ENCODE data around the gene DOK4.

DNA sequence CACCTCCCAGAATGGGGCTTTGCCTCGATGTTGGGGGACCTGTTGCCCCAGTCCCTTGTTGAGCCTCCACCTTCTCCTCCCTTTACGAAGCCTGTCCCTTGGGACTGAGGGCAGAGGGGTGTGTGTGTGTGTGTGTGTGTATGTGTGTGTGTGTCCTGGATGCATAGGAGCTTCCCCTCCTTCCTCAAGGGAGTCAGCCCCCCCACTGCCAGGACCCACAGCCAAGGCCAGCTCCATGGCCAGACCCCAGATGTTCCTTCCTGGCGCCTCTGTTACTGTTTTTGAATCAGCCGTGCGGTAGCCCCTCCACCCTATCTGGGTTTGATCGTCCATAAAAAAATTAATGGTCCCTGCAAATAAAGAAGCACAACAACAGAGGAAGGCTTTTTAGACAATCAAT, 17.7 kb upstream of the DOK4 start:
- no peak for TF ChIP-seq FOXP2 (optimal IDR thresholded peaks at IDR 0.05; ENCODE audit: control extremely low read depth, extremely low read length, insufficient read depth)
- TF ChIP-seq POLR2AphosphoS5 (IDR thresholded peaks at IDR 0.05; ENCODE audit: borderline replicate concordance, low read depth, low read length): no peak
